M059J (cell line): ENCODE data around the gene IQCK. TPM values are rescaled to one million over a fixed set of nuclear protein-coding genes. Genes with fewer than 3 reads are reported as not detected.

Experiments used
- DNase-seq: peaks from one replicate; pipeline ENCODE4 v3.0.0-alpha.2; 2012; ENCODE audit warnings: low read depth
- total RNA-seq: library from RNA; depleted of rRNA; stranded (reverse); fragments of >200 nt; shearing (Covaris generic); gene quantifications from 2 replicates; pipeline ENCODE4 v1.2.3, GENCODE V29; 2014

Gene IQCK
- total RNA-seq, 1 experiment from 2014 or later = 9.7 TPM

- no peak for DNase-seq
Measured at GRCh38 chr16:19802612-19803011, 84.5 kb downstream of the IQCK start.

- DNase-seq = peak; percentile 12
Measured at GRCh38 chr16:19804538-19805323, 86.7 kb downstream of the IQCK start.

- no peak for DNase-seq
Measured at GRCh38 chr16:19805459-19806162, 87.5 kb downstream of the IQCK start.

GRCh38 chr16:19808061-19808641 lies 90.1 kb downstream of the IQCK start:
- DNase-seq = peak; percentile 19

GRCh38 chr16:19809121-19809635 lies 91.1 kb downstream of the IQCK start:
- peak; percentile 75 for DNase-seq

- DNase-seq = no peak
Measured at GRCh38 chr16:19809693-19810092, 91.6 kb downstream of the IQCK start.

- peak; percentile 69 for DNase-seq
Measured at GRCh38 chr16:19810817-19811731, 93.0 kb downstream of the IQCK start.

- no peak for DNase-seq
Measured at GRCh38 chr16:19812986-19813385, 94.9 kb downstream of the IQCK start.

GRCh38 chr16:19815418-19815817 lies 97.3 kb downstream of the IQCK start:
- no peak for DNase-seq

- no peak for DNase-seq
Measured at GRCh38 chr16:19817122-19817521, 99.1 kb downstream of the IQCK start.

GRCh38 chr16:19817875-19818274 lies 99.8 kb downstream of the IQCK start:
- DNase-seq = no peak

GRCh38 chr16:19822533-19822932 lies 104.5 kb downstream of the IQCK start:
- DNase-seq = no peak

GRCh38 chr16:19823322-19823721 lies 105.3 kb downstream of the IQCK start:
- DNase-seq = no peak

- DNase-seq = no peak
Measured at GRCh38 chr16:19824216-19824615, 106.1 kb downstream of the IQCK start.

- DNase-seq = no peak
Measured at GRCh38 chr16:19829844-19830692, 112.0 kb downstream of the IQCK start.

GRCh38 chr16:19830902-19831560 lies 113.0 kb downstream of the IQCK start:
- DNase-seq = no peak

GRCh38 chr16:19831678-19832077 lies 113.6 kb downstream of the IQCK start:
- DNase-seq = peak; percentile 78

GRCh38 chr16:19833176-19833575 lies 115.1 kb downstream of the IQCK start:
- no peak for DNase-seq

- DNase-seq = peak; percentile 7
Measured at GRCh38 chr16:19833581-19833980, 115.5 kb downstream of the IQCK start.

GRCh38 chr16:19835196-19835595 lies 117.1 kb downstream of the IQCK start:
- DNase-seq = no peak
